ENCODE data around the gene HS1BP3. TPM values are rescaled to one million over a fixed set of nuclear protein-coding genes. Genes with fewer than 3 reads are reported as not detected.
A peak's percentile ranks its signal among the peaks of the same experiment; 100 is the strongest.

Gene HS1BP3
- total and polyA plus RNA-seq, 2 of the 13 experiments (the other 11 are each of a cell fraction or from before 2014, with no cell fraction given) = 15.2 to 22.0 TPM

GRCh38 chr2:20661421-20662307 is 10.8 kb upstream of the HS1BP3 start (continued):
- peak; percentile 27; the same call in 1 of the 2 replicates for TF ChIP-seq KAT8 (CRISPR knock-in tag; IDR thresholded peaks at IDR 0.05)
- 0 out of 2 replicates have a peak, but pooled peaks have one; percentile 11 for TF ChIP-seq ZNF263 (CRISPR knock-in tag; IDR thresholded peaks at IDR 0.05)
- TF ChIP-seq, protein P1, sequence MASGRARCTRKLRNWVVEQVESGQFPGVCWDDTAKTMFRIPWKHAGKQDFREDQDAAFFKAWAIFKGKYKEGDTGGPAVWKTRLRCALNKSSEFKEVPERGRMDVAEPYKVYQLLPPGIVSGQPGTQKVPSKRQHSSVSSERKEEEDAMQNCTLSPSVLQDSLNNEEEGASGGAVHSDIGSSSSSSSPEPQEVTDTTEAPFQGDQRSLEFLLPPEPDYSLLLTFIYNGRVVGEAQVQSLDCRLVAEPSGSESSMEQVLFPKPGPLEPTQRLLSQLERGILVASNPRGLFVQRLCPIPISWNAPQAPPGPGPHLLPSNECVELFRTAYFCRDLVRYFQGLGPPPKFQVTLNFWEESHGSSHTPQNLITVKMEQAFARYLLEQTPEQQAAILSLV (CRISPR knock-in tag; IDR thresholded peaks at IDR 0.05; ENCODE audit: borderline replicate concordance) = peak; percentile 45; the same call in 1 of the 2 replicates
- TF ChIP-seq MTF2 (CRISPR knock-in tag; IDR thresholded peaks at IDR 0.05; ENCODE audit: borderline replicate concordance) = 0 out of 2 replicates have a peak, but pooled peaks have one; percentile 64
- peak; percentile 40; the same call in 1 of the 2 replicates for TF ChIP-seq SAP130 (CRISPR knock-in tag; IDR thresholded peaks at IDR 0.05; ENCODE audit: low read depth)
- peak; percentile 57; the same call in 1 of the 2 replicates for TF ChIP-seq ZNF614 (CRISPR knock-in tag; IDR thresholded peaks at IDR 0.05; ENCODE audit: borderline replicate concordance)
- no peak for TF ChIP-seq ZNF33B (CRISPR knock-in tag; IDR thresholded peaks at IDR 0.05)
- peak; percentile 45 for TF ChIP-seq THAP11 (CRISPR knock-in tag; IDR thresholded peaks at IDR 0.05)
- peak; percentile 31; the same call in 1 of the 2 replicates for TF ChIP-seq GABPB1 (CRISPR knock-in tag; IDR thresholded peaks at IDR 0.05)
- no peak for TF ChIP-seq ZNF891 (CRISPR knock-in tag; IDR thresholded peaks at IDR 0.05)
- no peak for TF ChIP-seq GPN1 (CRISPR knock-in tag; IDR thresholded peaks at IDR 0.05; ENCODE audit: borderline replicate concordance)
- 0 out of 2 replicates have a peak, but pooled peaks have one; percentile 33 for TF ChIP-seq ZNF746 (CRISPR knock-in tag; IDR thresholded peaks at IDR 0.05)
- peak; percentile 57; the same call in 1 of the 2 replicates for TF ChIP-seq ZNF572 (CRISPR knock-in tag; IDR thresholded peaks at IDR 0.05)
- 0 out of 2 replicates have a peak, but pooled peaks have one; percentile 44 for TF ChIP-seq ERF (CRISPR knock-in tag; IDR thresholded peaks at IDR 0.05)
- TF ChIP-seq FOXC1 (CRISPR knock-in tag; IDR thresholded peaks at IDR 0.05; ENCODE audit: borderline replicate concordance) = 0 out of 2 replicates have a peak, but pooled peaks have one; percentile 67
- TF ChIP-seq, protein P2, sequence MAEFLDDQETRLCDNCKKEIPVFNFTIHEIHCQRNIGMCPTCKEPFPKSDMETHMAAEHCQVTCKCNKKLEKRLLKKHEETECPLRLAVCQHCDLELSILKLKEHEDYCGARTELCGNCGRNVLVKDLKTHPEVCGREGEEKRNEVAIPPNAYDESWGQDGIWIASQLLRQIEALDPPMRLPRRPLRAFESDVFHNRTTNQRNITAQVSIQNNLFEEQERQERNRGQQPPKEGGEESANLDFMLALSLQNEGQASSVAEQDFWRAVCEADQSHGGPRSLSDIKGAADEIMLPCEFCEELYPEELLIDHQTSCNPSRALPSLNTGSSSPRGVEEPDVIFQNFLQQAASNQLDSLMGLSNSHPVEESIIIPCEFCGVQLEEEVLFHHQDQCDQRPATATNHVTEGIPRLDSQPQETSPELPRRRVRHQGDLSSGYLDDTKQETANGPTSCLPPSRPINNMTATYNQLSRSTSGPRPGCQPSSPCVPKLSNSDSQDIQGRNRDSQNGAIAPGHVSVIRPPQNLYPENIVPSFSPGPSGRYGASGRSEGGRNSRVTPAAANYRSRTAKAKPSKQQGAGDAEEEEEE (CRISPR knock-in tag; IDR thresholded peaks at IDR 0.05; ENCODE audit: borderline replicate concordance) = no peak
- peak; percentile 43; the same call in 1 of the 2 replicates for TF ChIP-seq KDM1A (CRISPR knock-in tag; IDR thresholded peaks at IDR 0.05)
- TF ChIP-seq SKI (IDR thresholded peaks at IDR 0.05; ENCODE audit: partially characterized antibody) = no peak
- 0 out of 2 replicates have a peak, but pooled peaks have one; percentile 38 for TF ChIP-seq SMAD1 (CRISPR knock-in tag; IDR thresholded peaks at IDR 0.05; ENCODE audit: borderline replicate concordance, low read depth)
- TF ChIP-seq NFE2 (CRISPR knock-in tag; IDR thresholded peaks at IDR 0.05) = no peak
- TF ChIP-seq ELF3 (CRISPR knock-in tag; IDR thresholded peaks at IDR 0.05) = peak; percentile 76
- TF ChIP-seq MIER2 (CRISPR knock-in tag; IDR thresholded peaks at IDR 0.05) = 0 out of 2 replicates have a peak, but pooled peaks have one; percentile 63
- TF ChIP-seq ZNF598 (CRISPR knock-in tag; IDR thresholded peaks at IDR 0.05; ENCODE audit: borderline replicate concordance) = peak; percentile 33; the same call in 1 of the 2 replicates
- TF ChIP-seq FOXA3 (CRISPR knock-in tag; IDR thresholded peaks at IDR 0.05) = peak; percentile 57
- TF ChIP-seq KDM6A (CRISPR knock-in tag; IDR thresholded peaks at IDR 0.05; ENCODE audit: low read depth) = no peak

Measured in HepG2 (cell line).